Choroid plexus epithelial cell (primary cell): ENCODE data around the gene RITA1.
A peak's percentile ranks its signal among the peaks of the same experiment; 100 is the strongest.

ENCODE experiments used
- DNase-seq: peaks from one replicate; pipeline ENCODE4 v3.0.0-alpha.2; 2010; ENCODE audit warnings: low read depth
- H3K4me3 ChIP-seq: 2 replicates; pipeline ENCODE4 v1.5.1; 2011; ENCODE audit warnings: low read depth, mild to moderate bottlenecking, control low read depth, low read length, moderate library complexity
- CTCF ChIP-seq: conservative IDR thresholded peaks from 2 replicates; pipeline ENCODE4 v1.5.1; 2011; ENCODE audit warnings: low read depth, mild to moderate bottlenecking, control low read depth, inconsistent platforms, low read length, moderate library complexity

Gene RITA1

GRCh38 chr12:113162102-113163029 is 23.2 kb upstream of the RITA1 start:
- DNase-seq: peak; percentile 42

GRCh38 chr12:113163030-113163360 is 22.5 kb upstream of the RITA1 start:
- H3K4me3 ChIP-seq: no peak overlapping the region

More at GRCh38 chr12:113162102-113163029, 23.2 kb upstream of the RITA1 start:
- no peak for TF ChIP-seq CTCF
- no peak overlapping the region for H3K4me3 ChIP-seq

GRCh38 chr12:113164014-113164413 is 21.5 kb upstream of the RITA1 start:
- H3K4me3 ChIP-seq: no peak overlapping the region
- TF ChIP-seq CTCF: no peak
- no peak for DNase-seq

More at GRCh38 chr12:113163030-113163360, 22.5 kb upstream of the RITA1 start:
- TF ChIP-seq CTCF: no peak
- DNase-seq: no peak

- no peak overlapping the region for H3K4me3 ChIP-seq
- TF ChIP-seq CTCF: peak; percentile 31
Measured at GRCh38 chr12:113165521-113166450, 19.7 kb upstream of the RITA1 start.

GRCh38 chr12:113167868-113168267 is 17.7 kb upstream of the RITA1 start:
- no peak overlapping the region for H3K4me3 ChIP-seq
- no peak for DNase-seq
- no peak for TF ChIP-seq CTCF

More at GRCh38 chr12:113165521-113166450, 19.7 kb upstream of the RITA1 start:
- peak; percentile 94 for DNase-seq

GRCh38 chr12:113169697-113170096 is 15.8 kb upstream of the RITA1 start:
- no peak for TF ChIP-seq CTCF

More at GRCh38 chr12:113169697-113170096, 15.8 kb upstream of the RITA1 start:
- no peak for DNase-seq
- H3K4me3 ChIP-seq: no peak overlapping the region
